GM10847 (cell line): ENCODE data around the gene RNF186.

Source experiments
- POLR2A ChIP-seq: IDR thresholded peaks from 2 replicates; pipeline ENCODE4 v1.6.1; 2011; ENCODE audit not compliant: insufficient read length; ENCODE audit errors: extremely low read depth

RNF186 gene

GRCh38 chr1:19837866-19838265, 22.8 kb upstream of the RNF186 start:
- TF ChIP-seq POLR2A = no peak

- no peak for TF ChIP-seq POLR2A
Measured at GRCh38 chr1:19835578-19835977, 20.5 kb upstream of the RNF186 start.

GRCh38 chr1:19831441-19831840, 16.4 kb upstream of the RNF186 start:
- no peak for TF ChIP-seq POLR2A

GRCh38 chr1:19828546-19828945, 13.5 kb upstream of the RNF186 start:
- no peak for TF ChIP-seq POLR2A

GRCh38 chr1:19825298-19825697, 10.2 kb upstream of the RNF186 start:
- TF ChIP-seq POLR2A = no peak

- TF ChIP-seq POLR2A = no peak
Measured at GRCh38 chr1:19824541-19824940, 9.5 kb upstream of the RNF186 start.

- TF ChIP-seq POLR2A = no peak
Measured at GRCh38 chr1:19824036-19824435, 9.0 kb upstream of the RNF186 start.

- TF ChIP-seq POLR2A = no peak
Measured at GRCh38 chr1:19819701-19820100, 4.6 kb upstream of the RNF186 start.

- no peak for TF ChIP-seq POLR2A
Measured at GRCh38 chr1:19818324-19818723, 3.2 kb upstream of the RNF186 start.

- no peak for TF ChIP-seq POLR2A
Measured at GRCh38 chr1:19817160-19817559, 2.1 kb upstream of the RNF186 start.

GRCh38 chr1:19815801-19816736, 986 bp upstream of the RNF186 start:
- TF ChIP-seq POLR2A = no peak

- no peak for TF ChIP-seq POLR2A
Measured at GRCh38 chr1:19814244-19814661, 830 bp downstream of the RNF186 start.

- no peak for TF ChIP-seq POLR2A
Measured at GRCh38 chr1:19813643-19813960, 1.5 kb downstream of the RNF186 start.

GRCh38 chr1:19812875-19813642, 2.0 kb downstream of the RNF186 start:
- TF ChIP-seq POLR2A = no peak

- no peak for TF ChIP-seq POLR2A
Measured at GRCh38 chr1:19811206-19811851, 3.8 kb downstream of the RNF186 start.

- no peak for TF ChIP-seq POLR2A
Measured at GRCh38 chr1:19809044-19809750, 5.9 kb downstream of the RNF186 start.

GRCh38 chr1:19808351-19808750, 6.7 kb downstream of the RNF186 start:
- no peak for TF ChIP-seq POLR2A
